ENCODE results near the gene CACNA2D4. TPM values are rescaled to one million over a fixed set of nuclear protein-coding genes. Genes with fewer than 3 reads are reported as not detected.
"Not testable (repeated sequence)": the region's sequence is repeated elsewhere in the genome, so short reads cannot be mapped to it uniquely, and the experiment has no call there.

CACNA2D4 gene
- total and polyA plus RNA-seq, 4 donors: 1.5 to 12.6 (median 7.3) TPM

GRCh38 chr12:1948883-1949282, 30.4 kb upstream of the CACNA2D4 start:
- Histone ChIP-seq H3K9me3 (ENCODE audit: control insufficient read depth in 4 of 4, insufficient read depth in 3 of 4, low read length in 3 of 4) (no peaks in the 10 kb centered on the region), H3K9ac (ENCODE audit: insufficient read depth in 1 of 2, low read length in 2 of 2) (no peak overlapping the region), H3K4me3 (no peak overlapping the region), H3K4me1 (ENCODE audit: control insufficient read depth in 5 of 5, insufficient read depth in 5 of 5, low read length in 5 of 5) (no peaks in the 10 kb centered on the region), H3K27me3 (ENCODE audit: control insufficient read depth in 3 of 3, insufficient read depth in 3 of 3, low read length in 2 of 3) (no peaks in the 10 kb centered on the region), H3K27ac (ENCODE audit: low read depth in 1 of 2, low read length in 1 of 2) (no peak overlapping the region), H3K36me3 (ENCODE audit: control insufficient read depth in 4 of 4, insufficient read depth in 4 of 4, low read length in 4 of 4) (peaks cover 8 to 57% (median 40%) of the 10 kb centered on the region in 4 donors)
- 96 to 98% methylated on average over 11 of the region's 11 CpGs for WGBS, 2 donors
- ATAC-seq (ENCODE audit: insufficient read depth, low FRiP score) (no peak), DNase-seq (no peak)
- TF ChIP-seq, protein P1, sequence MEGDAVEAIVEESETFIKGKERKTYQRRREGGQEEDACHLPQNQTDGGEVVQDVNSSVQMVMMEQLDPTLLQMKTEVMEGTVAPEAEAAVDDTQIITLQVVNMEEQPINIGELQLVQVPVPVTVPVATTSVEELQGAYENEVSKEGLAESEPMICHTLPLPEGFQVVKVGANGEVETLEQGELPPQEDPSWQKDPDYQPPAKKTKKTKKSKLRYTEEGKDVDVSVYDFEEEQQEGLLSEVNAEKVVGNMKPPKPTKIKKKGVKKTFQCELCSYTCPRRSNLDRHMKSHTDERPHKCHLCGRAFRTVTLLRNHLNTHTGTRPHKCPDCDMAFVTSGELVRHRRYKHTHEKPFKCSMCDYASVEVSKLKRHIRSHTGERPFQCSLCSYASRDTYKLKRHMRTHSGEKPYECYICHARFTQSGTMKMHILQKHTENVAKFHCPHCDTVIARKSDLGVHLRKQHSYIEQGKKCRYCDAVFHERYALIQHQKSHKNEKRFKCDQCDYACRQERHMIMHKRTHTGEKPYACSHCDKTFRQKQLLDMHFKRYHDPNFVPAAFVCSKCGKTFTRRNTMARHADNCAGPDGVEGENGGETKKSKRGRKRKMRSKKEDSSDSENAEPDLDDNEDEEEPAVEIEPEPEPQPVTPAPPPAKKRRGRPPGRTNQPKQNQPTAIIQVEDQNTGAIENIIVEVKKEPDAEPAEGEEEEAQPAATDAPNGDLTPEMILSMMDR (IDR thresholded peaks at IDR 0.05; ENCODE audit: control extremely low read depth, extremely low read depth): no peak

DNA sequence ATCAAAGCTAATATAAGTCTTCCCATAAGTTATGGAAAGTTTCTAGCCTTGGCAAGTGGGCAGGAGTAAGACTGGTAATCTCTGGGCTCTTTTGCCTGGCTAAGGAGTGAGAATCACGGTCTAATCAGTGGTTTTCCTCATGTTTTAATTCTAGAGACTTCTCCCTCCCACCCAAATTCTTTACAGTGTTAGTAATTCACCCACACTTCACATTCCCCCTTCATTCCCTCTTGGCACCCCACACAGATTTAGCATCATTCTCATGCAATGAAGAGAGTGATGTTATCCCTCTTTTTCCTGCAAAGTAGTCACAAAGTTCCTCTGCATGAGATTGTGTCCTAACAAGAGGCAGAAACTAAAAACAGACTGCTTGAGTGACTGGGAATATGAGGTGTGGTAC, 28.6 kb upstream of the CACNA2D4 start:
- Histone ChIP-seq H3K9me3 (ENCODE audit: control insufficient read depth in 4 of 4, insufficient read depth in 3 of 4, low read length in 3 of 4) (no peaks in the 10 kb centered on the region), H3K4me1 (ENCODE audit: control insufficient read depth in 5 of 5, insufficient read depth in 5 of 5, low read length in 5 of 5) (no peaks in the 10 kb centered on the region), H3K4me3 (no peak overlapping the region), H3K27me3 (ENCODE audit: control insufficient read depth in 3 of 3, insufficient read depth in 3 of 3, low read length in 2 of 3) (no peaks in the 10 kb centered on the region), H3K9ac (ENCODE audit: insufficient read depth in 1 of 2, low read length in 2 of 2) (no peak overlapping the region), H3K27ac (ENCODE audit: low read depth in 1 of 2, low read length in 1 of 2) (no peak overlapping the region), H3K36me3 (ENCODE audit: control insufficient read depth in 4 of 4, insufficient read depth in 4 of 4, low read length in 4 of 4) (peaks cover 8 to 50% (median 29%) of the 10 kb centered on the region in 4 donors)
- DNase-seq: no peak
- ATAC-seq (ENCODE audit: insufficient read depth, low FRiP score): no peak
- TF ChIP-seq, protein P1 (IDR thresholded peaks at IDR 0.05; ENCODE audit: control extremely low read depth, extremely low read depth): no peak
- 35 to 97% methylated on average over 1 of the region's 1 CpG for WGBS, 2 donors

DNA sequence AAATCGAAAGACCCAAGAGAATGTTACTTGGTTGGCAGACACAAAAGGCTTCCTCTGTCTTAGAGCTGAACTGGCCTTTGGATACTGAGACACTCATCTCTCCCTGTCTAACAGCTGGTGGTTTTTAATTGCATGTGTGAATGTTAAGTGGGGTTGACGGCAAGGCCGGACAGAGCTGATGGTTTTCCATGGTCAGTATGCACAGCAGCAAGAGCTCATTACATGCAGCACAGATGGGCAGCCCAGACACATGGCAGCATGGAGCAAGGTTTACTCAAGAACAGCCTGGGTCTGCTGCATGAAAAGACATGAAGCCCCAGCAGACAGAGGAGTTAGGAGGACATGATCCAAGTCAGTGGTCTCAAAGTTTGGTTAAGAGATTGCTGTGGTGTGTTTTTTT, 27.8 kb upstream of the CACNA2D4 start:
- ATAC-seq (ENCODE audit: insufficient read depth, low FRiP score): no peak
- Histone ChIP-seq H3K4me3 (no peak overlapping the region), H3K27ac (ENCODE audit: low read depth in 1 of 2, low read length in 1 of 2) (no peak overlapping the region), H3K27me3 (ENCODE audit: control insufficient read depth in 3 of 3, insufficient read depth in 3 of 3, low read length in 2 of 3) (no peaks in the 10 kb centered on the region), H3K36me3 (ENCODE audit: control insufficient read depth in 4 of 4, insufficient read depth in 4 of 4, low read length in 4 of 4) (peaks cover 8 to 43% (median 26%) of the 10 kb centered on the region in 4 donors), H3K9ac (ENCODE audit: insufficient read depth in 1 of 2, low read length in 2 of 2) (no peak overlapping the region), H3K9me3 (ENCODE audit: control insufficient read depth in 4 of 4, insufficient read depth in 3 of 4, low read length in 3 of 4) (no peaks in the 10 kb centered on the region), H3K4me1 (ENCODE audit: control insufficient read depth in 5 of 5, insufficient read depth in 5 of 5, low read length in 5 of 5) (no peaks in the 10 kb centered on the region)
- DNase-seq: no peak
- TF ChIP-seq, protein P1 (IDR thresholded peaks at IDR 0.05; ENCODE audit: control extremely low read depth, extremely low read depth): no peak
- 87 to 91% methylated on average over 3 of the region's 3 CpGs for WGBS, 2 donors

DNA sequence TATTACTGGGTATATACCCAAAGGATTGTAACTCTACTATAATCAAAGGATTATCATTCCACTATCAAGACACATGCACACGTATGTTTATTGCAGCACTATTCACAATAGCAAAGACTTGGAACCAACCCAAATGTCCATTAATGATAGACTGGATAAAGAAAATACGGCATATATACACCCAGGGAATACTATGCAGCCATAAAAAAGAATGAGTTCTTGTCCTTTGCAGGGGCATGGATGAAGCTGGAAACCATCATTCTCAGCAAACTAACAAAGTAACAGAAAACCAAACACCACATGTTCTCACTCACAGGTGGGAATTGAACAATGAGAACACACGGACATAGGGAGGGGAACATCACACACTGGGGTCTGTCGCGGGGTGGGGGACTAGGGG, 27.1 kb upstream of the CACNA2D4 start:
- not testable (repeated sequence) for H3K9me3 ChIP-seq (ENCODE audit: control insufficient read depth in 4 of 4, insufficient read depth in 3 of 4, low read length in 3 of 4); DNase-seq; H3K27ac ChIP-seq (ENCODE audit: low read depth in 1 of 2, low read length in 1 of 2); ATAC-seq (ENCODE audit: insufficient read depth, low FRiP score); H3K4me1 ChIP-seq (ENCODE audit: control insufficient read depth in 5 of 5, insufficient read depth in 5 of 5, low read length in 5 of 5); H3K4me3 ChIP-seq; H3K27me3 ChIP-seq (ENCODE audit: control insufficient read depth in 3 of 3, insufficient read depth in 3 of 3, low read length in 2 of 3); H3K9ac ChIP-seq (ENCODE audit: insufficient read depth in 1 of 2, low read length in 2 of 2)
- peaks cover 8 to 43% (median 25%) of the 10 kb centered on the region in 4 donors for H3K36me3 ChIP-seq (ENCODE audit: control insufficient read depth in 4 of 4, insufficient read depth in 4 of 4, low read length in 4 of 4)
- WGBS, 2 donors: 85 to 96% methylated on average over 5 of the region's 5 CpGs
